GM12892 (cell line): ENCODE measurements around the gene ISG20L2.

ENCODE experiments used
- POLR2A ChIP-seq: IDR thresholded peaks from 2 replicates; pipeline ENCODE4 v1.6.1; 2011; ENCODE audit warnings: low read depth, low read length, control low read depth
- POLR2AphosphoS5 ChIP-seq: IDR thresholded peaks from 2 replicates; pipeline ENCODE4 v1.6.1; 2011; ENCODE audit warnings: low read depth, low read length, control low read depth
- TAF1 ChIP-seq: IDR thresholded peaks from 2 replicates; pipeline ENCODE4 v1.6.1; 2011; ENCODE audit warnings: low read depth, mild to moderate bottlenecking, control low read depth, low read length, borderline replicate concordance

DNA sequence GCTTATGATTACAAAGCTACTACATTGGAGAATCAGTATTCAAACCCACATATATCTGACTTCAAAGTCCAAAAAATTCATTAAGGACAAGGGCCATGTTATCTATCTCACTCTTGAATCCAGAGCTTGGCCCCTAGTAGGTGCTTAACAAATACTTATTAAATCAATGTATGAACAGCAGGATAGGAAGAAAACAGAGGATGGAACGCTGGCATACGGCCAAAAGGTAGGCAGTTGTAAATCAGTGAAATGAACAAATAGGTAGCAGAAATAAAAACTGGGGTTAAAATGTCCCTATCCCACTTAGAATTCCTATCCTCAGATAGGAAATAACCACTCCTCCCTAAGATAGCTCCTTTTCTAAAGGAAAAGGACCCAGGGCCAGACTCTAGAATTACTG lies 10.3 kb upstream of the ISG20L2 start:
- no peak for TF ChIP-seq POLR2AphosphoS5
- no peak for TF ChIP-seq POLR2A
- no peak for TF ChIP-seq TAF1
